CD14-positive monocyte (primary cell): ENCODE data around the gene PLCB3. TPM values are rescaled to one million over a fixed set of nuclear protein-coding genes. Genes with fewer than 3 reads are reported as not detected.

ENCODE experiments used
- DNase-seq, 3 donors: peaks; one replicate each; pipeline ENCODE4 v3.0.0-alpha.2; 2011 to 2022
- H2AFZ ChIP-seq: 2 replicates; pipeline ENCODE4 v1.6.0; 2012; ENCODE audit warnings: mild to moderate bottlenecking, low read depth, low read length, inconsistent platforms; ENCODE audit not compliant: insufficient read depth, poor library complexity, severe bottlenecking
- H3K27ac ChIP-seq, 2 donors: 1 replicate in 1 of 2; 2 replicates in 1 of 2; pipeline ENCODE4 v1.5.1; 2012 to 2013; ENCODE audit warnings: low read length in 2 of 2, control low read depth in 1 of 2, inconsistent platforms in 1 of 2, low read depth in 1 of 2, mild to moderate bottlenecking in 1 of 2
- H3K27me3 ChIP-seq, 2 donors: one replicate each; pipeline versions ENCODE4 v1.6.0 to v1.6.1; 2011 to 2013; ENCODE audit warnings: low read length in 2 of 2; ENCODE audit not compliant: control insufficient read depth in 2 of 2, insufficient read depth in 2 of 2
- H3K36me3 ChIP-seq, 2 donors: replicated peaks in 1 of 2; 1 replicate in 1 of 2; 2 replicates in 1 of 2; pipeline versions ENCODE4 v1.5.1 to v1.6.1; 2012 to 2013; ENCODE audit warnings: low read length in 2 of 2, control low read depth in 1 of 2, inconsistent platforms in 1 of 2, mild to moderate bottlenecking in 1 of 2; ENCODE audit not compliant: insufficient read depth in 2 of 2, control insufficient read depth in 1 of 2
- H3K4me1 ChIP-seq, 2 donors: 1 replicate in 1 of 2; 2 replicates in 1 of 2; pipeline versions ENCODE4 v1.5.1 to v1.6.1; 2012 to 2013; ENCODE audit warnings: low read length in 2 of 2, control low read depth in 1 of 2, inconsistent platforms in 1 of 2, mild to moderate bottlenecking in 1 of 2, moderate library complexity in 1 of 2; ENCODE audit not compliant: insufficient read depth in 2 of 2, control insufficient read depth in 1 of 2
- H3K4me2 ChIP-seq: replicated peaks from 2 replicates; pipeline ENCODE3; 2012; ENCODE audit warnings: low read length, moderate library complexity, mild to moderate bottlenecking; ENCODE audit not compliant: poor library complexity, severe bottlenecking; ENCODE audit errors: extremely low read depth
- H3K4me3 ChIP-seq, 3 experiments: fragments of 200-600 bp in 1 of 3; sonication (generic) in 1 of 3; replicated peaks in 1 of 3; 1 replicate in 2 of 3; 2 replicates in 1 of 3; pipeline ENCODE4 v1.5.1; 2011 to 2013; ENCODE audit warnings: low read length in 3 of 3, mild to moderate bottlenecking in 3 of 3, control low read depth in 2 of 3, low read depth in 2 of 3, inconsistent platforms in 1 of 3, moderate library complexity in 1 of 3
- H3K79me2 ChIP-seq: 2 replicates; pipeline ENCODE4 v1.6.0; 2012; ENCODE audit warnings: mild to moderate bottlenecking, control low read depth, inconsistent platforms, low read length, moderate library complexity; ENCODE audit not compliant: insufficient read depth
- H3K9ac ChIP-seq: 2 replicates; pipeline ENCODE4 v1.6.0; 2017; ENCODE audit warnings: low read length, mild to moderate bottlenecking; ENCODE audit not compliant: insufficient read depth, poor library complexity, severe bottlenecking
- H3K9me3 ChIP-seq, 2 donors: replicated peaks in 1 of 2; 1 replicate in 1 of 2; 2 replicates in 1 of 2; pipeline versions ENCODE4 v1.5.1 to v1.6.1; 2012 to 2013; ENCODE audit warnings: low read length in 2 of 2, control low read depth in 1 of 2; ENCODE audit not compliant: control insufficient read depth in 1 of 2, insufficient read depth in 1 of 2
- H4K20me1 ChIP-seq: 2 replicates; pipeline ENCODE4 v1.6.0; 2012; ENCODE audit warnings: mild to moderate bottlenecking, low read length, control low read depth, moderate library complexity; ENCODE audit not compliant: insufficient read depth
- H3K27ac Mint-ChIP-seq, 7 donors: one replicate each; pipeline ENCODE4 v1.8.0; 2020; ENCODE audit warnings: mild to moderate bottlenecking in 7 of 7, mixed read lengths in 7 of 7, moderate library complexity in 6 of 7, inconsistent platforms in 2 of 7
- H3K27me3 Mint-ChIP-seq, 3 donors: one replicate each; pipeline ENCODE4 v1.8.0; 2021 to 2022; ENCODE audit warnings: low read depth in 3 of 3, mild to moderate bottlenecking in 3 of 3, mixed read lengths in 3 of 3, moderate library complexity in 3 of 3, inconsistent platforms in 1 of 3
- H3K36me3 Mint-ChIP-seq, 2 donors: one replicate each; pipeline ENCODE4 v1.8.0; 2020; ENCODE audit warnings: mixed read lengths in 2 of 2, inconsistent platforms in 1 of 2, mild to moderate bottlenecking in 1 of 2
- H3K4me1 Mint-ChIP-seq: one replicate; pipeline ENCODE4 v1.8.0; 2020; ENCODE audit warnings: mild to moderate bottlenecking, mixed read lengths
- H3K4me3 Mint-ChIP-seq, 2 donors: one replicate each; pipeline ENCODE4 v1.8.0; 2020; ENCODE audit warnings: mild to moderate bottlenecking in 2 of 2, mixed read lengths in 2 of 2, moderate library complexity in 1 of 2
- H3K9me3 Mint-ChIP-seq, 7 donors: one replicate each; pipeline ENCODE4 v1.8.0; 2020 to 2022; ENCODE audit warnings: mixed read lengths in 7 of 7, mild to moderate bottlenecking in 6 of 7, moderate library complexity in 6 of 7, inconsistent platforms in 2 of 7
- CTCF ChIP-seq: fragments of 200-600 bp; IDR thresholded peaks from one replicate; pipeline ENCODE4 v1.8.0; 2022; ENCODE audit warnings: antibody characterized with exemption, mild to moderate bottlenecking
- WGBS: methylation state at CpG from one replicate; pipeline ENCODE4 v1.1.5; 2013; ENCODE audit warnings: missing lambda C conversion rate; ENCODE audit not compliant: insufficient coverage; 5-methylcytosine and 5-hydroxymethylcytosine counted together
- intact Hi-C, 2 donors: fragments of 100-400 bp; cut with micrococcal nuclease; formaldehyde crosslinking; loops; one replicate each; pipeline versions ENCODE4 v1.15.0 to v1.15.1; 2023
- polyA plus RNA-seq, 3 donors: library from polyadenylated mRNA; depleted of rRNA in 1 of 3; unstranded in 2 of 3; stranded (reverse) in 1 of 3; fragments of 300-500 nt in 2 of 3; fragments of >200 nt in 1 of 3; fragmentation: Illumina TruSeq in 2 of 3; gene quantifications; 1 replicate in 2 of 3; 2 replicates in 1 of 3; pipeline ENCODE4 v1.2.3, GENCODE V29; 2012 to 2021

The PLCB3 gene
- polyA plus RNA-seq, 3 donors = 1.1 to 17.8 (median 1.4) TPM

GRCh38 chr11:64202992-64203391, 48.3 kb upstream of the PLCB3 start:
- Histone ChIP-seq H3K27ac (no peak overlapping the region), H3K4me3 (no peak overlapping the region), H3K36me3 (peaks cover 47 to 62% of the 10 kb centered on the region in 2 donors), H3K9me3 (no peaks in the 10 kb centered on the region), H3K9ac (no peak overlapping the region), H3K4me2 (no peak overlapping the region), H2AFZ (no peak overlapping the region), H3K27me3 (no peaks in the 10 kb centered on the region), H3K4me1 (peaks cover 36 to 55% of the 10 kb centered on the region in 2 donors), H3K79me2 (peaks cover 26% of the 10 kb centered on the region), H4K20me1 (peaks cover 9% of the 10 kb centered on the region)
- Mint-ChIP-seq H3K4me1 (peaks cover 40% of the 10 kb centered on the region), H3K27me3 (no peaks in the 10 kb centered on the region), H3K9me3 (peaks cover 0 to 1% (median 0%) of the 10 kb centered on the region in 7 donors), H3K27ac (peak overlapping the region in 1 of 7 donors; percentile 51), H3K4me3 (no peak overlapping the region), H3K36me3 (peaks cover 51 to 65% of the 10 kb centered on the region in 2 donors)
- TF ChIP-seq CTCF = no peak
- no peak for DNase-seq
- WGBS = 92% methylated on average over 8 of the region's 9 CpGs
- intact Hi-C loops = no loop called here

- Mint-ChIP-seq H3K27ac (peak overlapping the region in 3 of 7 donors; percentile 13 to 51 (median 50)), H3K4me1 (peaks cover 41% of the 10 kb centered on the region), H3K27me3 (no peaks in the 10 kb centered on the region), H3K36me3 (peaks cover 50 to 60% of the 10 kb centered on the region in 2 donors), H3K4me3 (no peak overlapping the region), H3K9me3 (peaks cover 0 to 1% (median 0%) of the 10 kb centered on the region in 7 donors)
- Histone ChIP-seq H3K27ac (no peak overlapping the region), H2AFZ (no peak overlapping the region), H3K36me3 (peaks cover 47 to 61% of the 10 kb centered on the region in 2 donors), H3K4me2 (no peak overlapping the region), H4K20me1 (peaks cover 14% of the 10 kb centered on the region), H3K4me3 (no peak overlapping the region), H3K79me2 (peaks cover 31% of the 10 kb centered on the region), H3K27me3 (no peaks in the 10 kb centered on the region), H3K9me3 (no peaks in the 10 kb centered on the region), H3K9ac (no peak overlapping the region), H3K4me1 (peaks cover 38 to 55% of the 10 kb centered on the region in 2 donors)
- intact Hi-C loops = no loop called here
- no peak for TF ChIP-seq CTCF
- DNase-seq = no peak
- 94% methylated on average over 22 of the region's 27 CpGs for WGBS
These were observed 47.8 kb upstream of the PLCB3 start for GRCh38 chr11:64203421-64204079.
